DND-41 (cell line): ENCODE measurements around the gene KATNAL1.

ENCODE experiments used
- ATAC-seq: fragments of 200-7000 bp; cut with Tn5 transposase; 3 replicates; pipeline ENCODE4 v1.9.1; 2021; ENCODE audit warnings: low read depth; ENCODE audit not compliant: insufficient read depth
- DNase-seq: peaks from one replicate; pipeline ENCODE4 v3.0.0-alpha.2; 2020
- H2AFZ ChIP-seq: 2 replicates; pipeline ENCODE4 v1.6.0; 2012; ENCODE audit warnings: low read depth, low read length
- H3K27ac ChIP-seq: 2 replicates; pipeline ENCODE4 v1.5.1; 2012; ENCODE audit warnings: low read length, inconsistent platforms
- H3K27me3 ChIP-seq: fragments of 200-600 bp; sonication (generic); 2 replicates; pipeline ENCODE4 v1.6.0; 2012; ENCODE audit warnings: low read length, mild to moderate bottlenecking, inconsistent platforms; ENCODE audit not compliant: insufficient read depth, poor library complexity
- H3K36me3 ChIP-seq: 2 replicates; pipeline ENCODE4 v1.5.1; 2012; ENCODE audit warnings: low read length, inconsistent platforms; ENCODE audit not compliant: insufficient read depth
- H3K4me1 ChIP-seq: 2 replicates; pipeline ENCODE4 v1.5.1; 2012; ENCODE audit warnings: mild to moderate bottlenecking, low read length; ENCODE audit not compliant: insufficient read depth
- H3K4me2 ChIP-seq: 2 replicates; pipeline ENCODE4 v1.6.0; 2012; ENCODE audit warnings: mild to moderate bottlenecking, moderate library complexity, low read length, inconsistent platforms; ENCODE audit not compliant: insufficient read depth
- H3K4me3 ChIP-seq, 2 experiments: fragments of 200-600 bp in 1 of 2; shearing (Covaris generic) in 1 of 2; 2 replicates each; pipeline ENCODE4 v1.5.1; 2012 to 2016; ENCODE audit warnings: inconsistent platforms in 2 of 2, low read length in 2 of 2, mild to moderate bottlenecking in 2 of 2, low read depth in 1 of 2, moderate library complexity in 1 of 2
- H3K79me2 ChIP-seq: 2 replicates; pipeline ENCODE4 v1.6.0; 2012; ENCODE audit warnings: low read length, inconsistent platforms; ENCODE audit not compliant: insufficient read depth
- H3K9ac ChIP-seq: 2 replicates; pipeline ENCODE4 v1.6.0; 2012; ENCODE audit warnings: low read depth, mild to moderate bottlenecking, inconsistent platforms, low read length, moderate library complexity
- H3K9me3 ChIP-seq: 2 replicates; pipeline ENCODE4 v1.5.1; 2012; ENCODE audit warnings: low read length, moderate library complexity, mild to moderate bottlenecking, inconsistent platforms; ENCODE audit not compliant: insufficient read depth, severe bottlenecking
- H4K20me1 ChIP-seq: 2 replicates; pipeline ENCODE4 v1.6.0; 2012; ENCODE audit warnings: low read length; ENCODE audit not compliant: insufficient read depth
- CTCF ChIP-seq: IDR thresholded peaks from 2 replicates; pipeline ENCODE4 v1.5.1; 2012; ENCODE audit warnings: borderline replicate concordance, low read length, moderate library complexity, mild to moderate bottlenecking; ENCODE audit not compliant: poor library complexity, severe bottlenecking; ENCODE audit errors: extremely low read depth
- EZH2 ChIP-seq: IDR thresholded peaks from 3 replicates; pipeline ENCODE4 v1.6.1; 2012; ENCODE audit warnings: borderline replicate concordance, low read depth, mild to moderate bottlenecking, moderate library complexity, low read length, inconsistent platforms; ENCODE audit not compliant: severe bottlenecking

The KATNAL1 gene

GRCh38 chr13:30165071-30165470 is 142.3 kb downstream of the KATNAL1 start:
- DNase-seq: no peak
- no peaks in the 10 kb centered on the region for H3K36me3 ChIP-seq
- no peaks in the 10 kb centered on the region for H4K20me1 ChIP-seq
- ATAC-seq: no peak
- no peak overlapping the region for H3K9ac ChIP-seq
- no peaks in the 10 kb centered on the region for H3K9me3 ChIP-seq
- H3K27ac ChIP-seq: no peak overlapping the region
- no peak overlapping the region for H3K4me3 ChIP-seq
- H3K4me1 ChIP-seq: 0 out of 2 replicates have a peak, but pooled peaks cover 4% of the 10 kb centered on the region
- H2AFZ ChIP-seq: no peak overlapping the region
- no peak overlapping the region for H3K4me2 ChIP-seq
- H3K27me3 ChIP-seq: no peaks in the 10 kb centered on the region
- no peaks in the 10 kb centered on the region for H3K79me2 ChIP-seq
- TF ChIP-seq CTCF (no peak), EZH2 (no peak)

- no peak overlapping the region for H3K27ac ChIP-seq
- no peak for DNase-seq
- no peak overlapping the region for H2AFZ ChIP-seq
- no peak overlapping the region for H3K4me3 ChIP-seq
- no peak for ATAC-seq
- TF ChIP-seq EZH2 (no peak), CTCF (no peak)
- H4K20me1 ChIP-seq: no peaks in the 10 kb centered on the region
- no peaks in the 10 kb centered on the region for H3K79me2 ChIP-seq
- H3K4me1 ChIP-seq: no peaks in the 10 kb centered on the region
- H3K9ac ChIP-seq: no peak overlapping the region
- H3K9me3 ChIP-seq: no peaks in the 10 kb centered on the region
- no peaks in the 10 kb centered on the region for H3K36me3 ChIP-seq
- H3K27me3 ChIP-seq: no peaks in the 10 kb centered on the region
- H3K4me2 ChIP-seq: no peak overlapping the region
Observed at GRCh38 chr13:30164146-30164545, 143.2 kb downstream of the KATNAL1 start.

- no peak overlapping the region for H3K9ac ChIP-seq
- H3K4me3 ChIP-seq: no peak overlapping the region
- no peaks in the 10 kb centered on the region for H3K9me3 ChIP-seq
- no peaks in the 10 kb centered on the region for H3K36me3 ChIP-seq
- no peaks in the 10 kb centered on the region for H3K27me3 ChIP-seq
- H3K4me1 ChIP-seq: no peaks in the 10 kb centered on the region
- ATAC-seq (no peak), DNase-seq (no peak)
- H4K20me1 ChIP-seq: no peaks in the 10 kb centered on the region
- TF ChIP-seq CTCF (no peak), EZH2 (no peak)
- no peaks in the 10 kb centered on the region for H3K79me2 ChIP-seq
- H3K4me2 ChIP-seq: no peak overlapping the region
- H2AFZ ChIP-seq: no peak overlapping the region
- no peak overlapping the region for H3K27ac ChIP-seq
Observed at GRCh38 chr13:30163441-30163840, 143.9 kb downstream of the KATNAL1 start.

- no peak for DNase-seq
Observed at GRCh38 chr13:30159446-30159839, 147.9 kb downstream of the KATNAL1 start.

More at GRCh38 chr13:30159446-30159839, 147.9 kb downstream of the KATNAL1 start:
- Histone ChIP-seq H2AFZ (no peak overlapping the region), H3K4me1 (no peaks in the 10 kb centered on the region), H3K9ac (no peak overlapping the region), H3K36me3 (no peaks in the 10 kb centered on the region), H3K4me3 (no peak overlapping the region), H3K9me3 (no peaks in the 10 kb centered on the region), H3K27ac (no peak overlapping the region), H4K20me1 (no peaks in the 10 kb centered on the region), H3K79me2 (no peaks in the 10 kb centered on the region), H3K4me2 (no peak overlapping the region), H3K27me3 (no peaks in the 10 kb centered on the region)
- peak; percentile 75 for ATAC-seq
- TF ChIP-seq CTCF (no peak), EZH2 (no peak)
